GM23338 (cell line): Measurements from ENCODE around the gene TGOLN2. TPM values are rescaled to one million over a fixed set of nuclear protein-coding genes. Genes with fewer than 3 reads are reported as not detected.

Experiments used
- ATAC-seq: fragments of 200-7000 bp; cut with Tn5 transposase; 3 replicates; pipeline ENCODE4 v1.9.1; 2020
- DNase-seq: peaks from one replicate; pipeline ENCODE4 v3.0.0-alpha.2; 2015; ENCODE audit warnings: low spot score
- H2AFZ ChIP-seq: fragments of 200-600 bp; sonication (generic); 2 replicates; pipeline ENCODE4 v1.8.0; 2016; ENCODE audit warnings: antibody characterized with exemption, mild to moderate bottlenecking, moderate library complexity
- H3F3A ChIP-seq: fragments of 200-600 bp; sonication (generic); replicated peaks from 2 replicates; pipeline ENCODE4 v1.8.0; 2017; ENCODE audit warnings: antibody characterized with exemption, mixed run types, low read depth
- H3K27ac ChIP-seq: fragments of 200-600 bp; sonication (generic); 2 replicates; pipeline ENCODE4 v1.6.1; 2016; ENCODE audit warnings: low read depth
- H3K27me3 ChIP-seq: fragments of 200-600 bp; sonication (generic); 2 replicates; pipeline ENCODE4 v1.8.0; 2016; ENCODE audit warnings: mild to moderate bottlenecking, mixed run types, moderate library complexity; ENCODE audit not compliant: insufficient read depth
- H3K36me3 ChIP-seq: fragments of 200-600 bp; sonication (generic); 2 replicates; pipeline ENCODE4 v1.8.0; 2016; ENCODE audit warnings: mild to moderate bottlenecking; ENCODE audit not compliant: insufficient read depth
- H3K4me1 ChIP-seq: fragments of 200-600 bp; sonication (generic); 2 replicates; pipeline ENCODE4 v1.8.0; 2016; ENCODE audit warnings: mild to moderate bottlenecking, moderate library complexity; ENCODE audit not compliant: insufficient read depth
- H3K4me2 ChIP-seq: fragments of 200-600 bp; sonication (generic); 2 replicates; pipeline ENCODE4 v1.7.1; 2017; ENCODE audit warnings: mixed run types
- H3K4me3 ChIP-seq: fragments of 200-600 bp; sonication (generic); 2 replicates; pipeline ENCODE4 v1.6.1; 2016; ENCODE audit warnings: mixed run types
- H3K79me2 ChIP-seq: fragments of 200-600 bp; sonication (generic); replicated peaks from 2 replicates; pipeline ENCODE4 v1.8.0; 2017; ENCODE audit warnings: mild to moderate bottlenecking; ENCODE audit not compliant: insufficient read depth
- H3K9me2 ChIP-seq: fragments of 200-600 bp; sonication (generic); 2 replicates; pipeline ENCODE4 v1.8.0; 2017; ENCODE audit not compliant: insufficient read depth
- H4K20me1 ChIP-seq: fragments of 200-600 bp; sonication (generic); replicated peaks from 2 replicates; pipeline ENCODE4 v1.8.0; 2017; ENCODE audit warnings: mild to moderate bottlenecking; ENCODE audit not compliant: insufficient read depth
- H3K27ac Mint-ChIP-seq: 2 replicates; pipeline ENCODE4 v1.8.0; 2020; ENCODE audit warnings: inconsistent platforms, mild to moderate bottlenecking, moderate library complexity, mixed read lengths
- H3K27me3 Mint-ChIP-seq: 3 replicates; pipeline ENCODE4 v1.8.0; 2022; ENCODE audit warnings: low read depth, mild to moderate bottlenecking, moderate library complexity, mixed read lengths, inconsistent platforms; ENCODE audit not compliant: insufficient read depth, poor library complexity
- H3K36me3 Mint-ChIP-seq: 3 replicates; pipeline ENCODE4 v1.8.0; 2021; ENCODE audit warnings: low read depth, mild to moderate bottlenecking, inconsistent platforms, moderate library complexity, mixed read lengths
- H3K4me1 Mint-ChIP-seq: 3 replicates; pipeline ENCODE4 v1.8.0; 2020; ENCODE audit warnings: mild to moderate bottlenecking, inconsistent platforms, mixed read lengths
- H3K4me3 Mint-ChIP-seq: 3 replicates; pipeline ENCODE4 v1.8.0; 2021; ENCODE audit warnings: moderate library complexity, mild to moderate bottlenecking, inconsistent platforms, mixed read lengths
- H3K9me3 Mint-ChIP-seq: 3 replicates; pipeline ENCODE4 v1.8.0; 2020; ENCODE audit warnings: moderate library complexity, mild to moderate bottlenecking, inconsistent platforms, mixed read lengths
- EZH2 ChIP-seq: fragments of 200-600 bp; sonication (generic); IDR thresholded peaks from one replicate; pipeline ENCODE4 v1.8.0; 2017; ENCODE audit warnings: antibody characterized with exemption, mild to moderate bottlenecking, low read depth; ENCODE audit not compliant: unreplicated experiment
- EZH2phosphoT487 ChIP-seq: fragments of 200-600 bp; sonication (generic); IDR thresholded peaks from one replicate; pipeline ENCODE4 v1.8.1; 2018; ENCODE audit warnings: antibody characterized with exemption; ENCODE audit not compliant: unreplicated experiment
- JUNB ChIP-seq: IDR thresholded peaks from one replicate; pipeline ENCODE4 v1.6.1; 2016; ENCODE audit warnings: antibody characterized with exemption; ENCODE audit not compliant: unreplicated experiment
- NANOG ChIP-seq: IDR thresholded peaks from 2 replicates; pipeline ENCODE4 v1.6.1; 2016; ENCODE audit warnings: antibody characterized with exemption, borderline replicate concordance
- POLR2AphosphoS5 ChIP-seq: IDR thresholded peaks from 2 replicates; pipeline ENCODE4 v1.6.1; 2016; ENCODE audit warnings: antibody characterized with exemption, low read depth
- STAT1 ChIP-seq: IDR thresholded peaks from one replicate; pipeline ENCODE4 v1.6.1; 2016; ENCODE audit warnings: antibody characterized with exemption; ENCODE audit not compliant: unreplicated experiment
- ZNF114 ChIP-seq: fragments of 250-450 bp; sonication (Bioruptor Pico); IDR thresholded peaks from 2 replicates; pipeline ENCODE4 v1.5.0; 2020; ENCODE audit warnings: mild to moderate bottlenecking, moderate library complexity
- ZNF331 ChIP-seq: fragments of 250-450 bp; sonication (Bioruptor Pico); IDR thresholded peaks from 2 replicates; pipeline ENCODE4 v1.5.0; 2020; ENCODE audit warnings: low read depth, mild to moderate bottlenecking, moderate library complexity
- polyA plus RNA-seq: library from polyadenylated mRNA; unstranded; fragments of >200 nt; fragmentation: Nextera tagmentation; extraction: Ambion mirVana; gene quantifications from 2 replicates; pipeline ENCODE4 v1.2.1, GENCODE V29; 2016
- total RNA-seq: library from RNA; depleted of rRNA; stranded (reverse); fragments of >200 nt; shearing (Covaris generic); gene quantifications from 2 replicates; pipeline ENCODE4 v1.2.3, GENCODE V29; 2014
- TF ChIP-seq, protein P1 (sequence below): IDR thresholded peaks from one replicate; pipeline ENCODE4 v1.6.1; 2018; ENCODE audit warnings: antibody characterized with exemption; ENCODE audit not compliant: unreplicated experiment
- TF ChIP-seq, protein P2 (sequence below), 2 experiments: fragments of 200-600 bp in 1 of 2; sonication (generic) in 1 of 2; conservative IDR thresholded peaks; 2 replicates each; pipeline versions ENCODE4 v1.5.1 to v1.6.1; 2016 to 2017; ENCODE audit warnings: antibody characterized with exemption in 2 of 2, low read depth in 2 of 2, mild to moderate bottlenecking in 2 of 2, moderate library complexity in 1 of 2
- TF ChIP-seq, protein P3 (sequence below): IDR thresholded peaks from 2 replicates; pipeline ENCODE4 v1.6.1; 2016; ENCODE audit warnings: antibody characterized with exemption

TGOLN2 gene
- total and polyA plus RNA-seq, 2 experiments from 2014 or later: 20.8 to 48.3 TPM

DNA sequence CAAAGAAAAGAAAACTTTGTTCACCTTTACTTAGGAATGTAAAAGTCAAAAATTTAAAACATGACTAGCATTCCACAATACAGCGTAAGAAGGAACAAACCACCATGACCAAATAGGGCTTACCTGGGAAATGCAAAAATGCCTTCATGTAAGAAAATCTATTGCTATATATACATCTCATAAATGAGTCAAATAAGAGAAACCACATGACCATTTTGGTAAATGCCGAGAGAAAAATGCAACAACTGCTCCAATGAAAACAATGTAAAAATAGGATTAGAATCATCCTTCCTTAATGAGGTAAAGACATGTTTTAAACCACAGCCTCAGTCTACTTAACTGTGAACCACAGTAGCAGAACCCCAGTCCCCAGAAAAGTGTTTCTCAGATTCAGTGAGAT is 49.4 kb downstream of the TGOLN2 start (continued):
- TF ChIP-seq, protein P1, sequence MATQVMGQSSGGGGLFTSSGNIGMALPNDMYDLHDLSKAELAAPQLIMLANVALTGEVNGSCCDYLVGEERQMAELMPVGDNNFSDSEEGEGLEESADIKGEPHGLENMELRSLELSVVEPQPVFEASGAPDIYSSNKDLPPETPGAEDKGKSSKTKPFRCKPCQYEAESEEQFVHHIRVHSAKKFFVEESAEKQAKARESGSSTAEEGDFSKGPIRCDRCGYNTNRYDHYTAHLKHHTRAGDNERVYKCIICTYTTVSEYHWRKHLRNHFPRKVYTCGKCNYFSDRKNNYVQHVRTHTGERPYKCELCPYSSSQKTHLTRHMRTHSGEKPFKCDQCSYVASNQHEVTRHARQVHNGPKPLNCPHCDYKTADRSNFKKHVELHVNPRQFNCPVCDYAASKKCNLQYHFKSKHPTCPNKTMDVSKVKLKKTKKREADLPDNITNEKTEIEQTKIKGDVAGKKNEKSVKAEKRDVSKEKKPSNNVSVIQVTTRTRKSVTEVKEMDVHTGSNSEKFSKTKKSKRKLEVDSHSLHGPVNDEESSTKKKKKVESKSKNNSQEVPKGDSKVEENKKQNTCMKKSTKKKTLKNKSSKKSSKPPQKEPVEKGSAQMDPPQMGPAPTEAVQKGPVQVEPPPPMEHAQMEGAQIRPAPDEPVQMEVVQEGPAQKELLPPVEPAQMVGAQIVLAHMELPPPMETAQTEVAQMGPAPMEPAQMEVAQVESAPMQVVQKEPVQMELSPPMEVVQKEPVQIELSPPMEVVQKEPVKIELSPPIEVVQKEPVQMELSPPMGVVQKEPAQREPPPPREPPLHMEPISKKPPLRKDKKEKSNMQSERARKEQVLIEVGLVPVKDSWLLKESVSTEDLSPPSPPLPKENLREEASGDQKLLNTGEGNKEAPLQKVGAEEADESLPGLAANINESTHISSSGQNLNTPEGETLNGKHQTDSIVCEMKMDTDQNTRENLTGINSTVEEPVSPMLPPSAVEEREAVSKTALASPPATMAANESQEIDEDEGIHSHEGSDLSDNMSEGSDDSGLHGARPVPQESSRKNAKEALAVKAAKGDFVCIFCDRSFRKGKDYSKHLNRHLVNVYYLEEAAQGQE: no peak
- TF ChIP-seq ZNF114 (CRISPR knock-in tag) (no peak), EZH2phosphoT487 (no peak), POLR2AphosphoS5 (no peak), ZNF331 (no peak), NANOG (no peak), JUNB (no peak), STAT1 (no peak)
- TF ChIP-seq, protein P2, sequence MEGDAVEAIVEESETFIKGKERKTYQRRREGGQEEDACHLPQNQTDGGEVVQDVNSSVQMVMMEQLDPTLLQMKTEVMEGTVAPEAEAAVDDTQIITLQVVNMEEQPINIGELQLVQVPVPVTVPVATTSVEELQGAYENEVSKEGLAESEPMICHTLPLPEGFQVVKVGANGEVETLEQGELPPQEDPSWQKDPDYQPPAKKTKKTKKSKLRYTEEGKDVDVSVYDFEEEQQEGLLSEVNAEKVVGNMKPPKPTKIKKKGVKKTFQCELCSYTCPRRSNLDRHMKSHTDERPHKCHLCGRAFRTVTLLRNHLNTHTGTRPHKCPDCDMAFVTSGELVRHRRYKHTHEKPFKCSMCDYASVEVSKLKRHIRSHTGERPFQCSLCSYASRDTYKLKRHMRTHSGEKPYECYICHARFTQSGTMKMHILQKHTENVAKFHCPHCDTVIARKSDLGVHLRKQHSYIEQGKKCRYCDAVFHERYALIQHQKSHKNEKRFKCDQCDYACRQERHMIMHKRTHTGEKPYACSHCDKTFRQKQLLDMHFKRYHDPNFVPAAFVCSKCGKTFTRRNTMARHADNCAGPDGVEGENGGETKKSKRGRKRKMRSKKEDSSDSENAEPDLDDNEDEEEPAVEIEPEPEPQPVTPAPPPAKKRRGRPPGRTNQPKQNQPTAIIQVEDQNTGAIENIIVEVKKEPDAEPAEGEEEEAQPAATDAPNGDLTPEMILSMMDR (conservative IDR thresholded peaks at IDR 0.05; ENCODE audit: low read depth in 2 of 2): no peak
- TF ChIP-seq, protein P3, sequence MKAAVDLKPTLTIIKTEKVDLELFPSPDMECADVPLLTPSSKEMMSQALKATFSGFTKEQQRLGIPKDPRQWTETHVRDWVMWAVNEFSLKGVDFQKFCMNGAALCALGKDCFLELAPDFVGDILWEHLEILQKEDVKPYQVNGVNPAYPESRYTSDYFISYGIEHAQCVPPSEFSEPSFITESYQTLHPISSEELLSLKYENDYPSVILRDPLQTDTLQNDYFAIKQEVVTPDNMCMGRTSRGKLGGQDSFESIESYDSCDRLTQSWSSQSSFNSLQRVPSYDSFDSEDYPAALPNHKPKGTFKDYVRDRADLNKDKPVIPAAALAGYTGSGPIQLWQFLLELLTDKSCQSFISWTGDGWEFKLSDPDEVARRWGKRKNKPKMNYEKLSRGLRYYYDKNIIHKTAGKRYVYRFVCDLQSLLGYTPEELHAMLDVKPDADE: no peak

DNA sequence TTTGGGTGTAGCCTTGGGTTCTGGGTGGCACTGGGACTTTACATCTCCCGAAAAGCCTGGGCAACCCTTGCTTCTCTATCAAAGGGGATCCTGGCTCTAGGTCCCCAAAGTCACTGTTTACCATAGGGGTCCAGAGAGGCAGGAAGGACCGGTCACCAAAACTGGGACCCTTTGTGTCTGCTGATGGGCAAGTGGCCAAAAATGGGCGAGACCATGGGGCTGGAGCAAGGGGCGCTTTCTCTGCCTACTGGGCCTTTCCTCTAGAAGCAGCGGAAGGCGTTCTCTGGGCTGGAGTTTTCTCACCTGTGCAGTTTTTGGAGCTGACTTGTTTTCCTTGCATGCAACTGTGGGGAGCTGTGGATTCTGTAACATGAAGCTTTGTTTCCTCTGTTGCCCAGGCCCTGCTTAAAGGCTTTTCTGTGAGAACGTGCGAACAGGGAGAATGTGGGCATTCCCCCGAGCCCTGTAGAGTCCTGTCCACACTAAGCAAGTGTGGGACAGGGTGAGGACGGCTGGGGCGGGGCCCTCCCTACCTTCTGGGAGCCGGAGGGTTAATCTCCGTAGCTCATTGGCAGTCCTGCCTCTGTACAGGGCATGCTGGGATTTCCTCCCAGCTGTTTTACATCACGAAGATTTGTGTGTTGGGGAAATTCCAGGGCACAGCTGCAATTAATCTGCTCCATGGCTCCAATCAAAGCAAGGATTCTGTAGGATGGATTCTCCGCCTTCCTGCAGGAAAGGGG is 50.2 kb downstream of the TGOLN2 start:
- Mint-ChIP-seq H3K27ac (no peak overlapping the region; the same call in 1 of the 2 replicates), H3K4me1 (peaks cover 66% of the 10 kb centered on the region), H3K4me3 (no peak overlapping the region), H3K27me3 (peaks cover 39% of the 10 kb centered on the region), H3K9me3 (no peaks in the 10 kb centered on the region), H3K36me3 (peaks cover 14% of the 10 kb centered on the region; the same call in 2 of the 3 replicates)
- Histone ChIP-seq H4K20me1 (peaks cover 58% of the 10 kb centered on the region), H3K4me3 (no peak overlapping the region), H3K36me3 (no peaks in the 10 kb centered on the region), H3K4me1 (peaks cover 44% of the 10 kb centered on the region), H3K9me2 (no peaks in the 10 kb centered on the region), H3K27ac (peak overlapping the region; percentile 79; the same call in 1 of the 2 replicates), H3K79me2 (peaks cover 88% of the 10 kb centered on the region), H3F3A (0 out of 2 replicates have a peak, but pooled peaks cover 6% of the 10 kb centered on the region), H2AFZ (no peak overlapping the region), H3K27me3 (no peaks in the 10 kb centered on the region), H3K4me2 (no peak overlapping the region)
- ATAC-seq: peak; percentile 51
- peak; percentile 47 for DNase-seq
- TF ChIP-seq EZH2: no peak
- TF ChIP-seq, protein P2 (conservative IDR thresholded peaks at IDR 0.05; ENCODE audit: low read depth in 2 of 2): no peak
- no peak for TF ChIP-seq ZNF331
- TF ChIP-seq POLR2AphosphoS5: no peak
- TF ChIP-seq EZH2phosphoT487: no peak
- TF ChIP-seq, protein P1: no peak
- TF ChIP-seq ZNF114 (CRISPR knock-in tag): no peak
